HEK293 (cell line): ENCODE measurements around the gene ZCCHC17.

Experiments used
- CTCF ChIA-PET: fragments of 350-600 bp; formaldehyde crosslinking; extraction: SDS; loops from one replicate; lab custom pipeline; 2021; ENCODE audit warnings: antibody characterized with exemption; lab: Yijun Ruan, JAX
- POLR2A ChIA-PET: fragments of 300-600 bp; formaldehyde crosslinking; extraction: SDS; loops from one replicate; lab custom pipeline; 2020; ENCODE audit warnings: antibody characterized with exemption, inconsistent platforms; lab: Yijun Ruan, JAX
- H3K27ac ChIP-seq: fragments of 200-500 bp; sonication (Bioruptor generic); 2 replicates; pipeline ENCODE4 v1.5.1; 2014; ENCODE audit warnings: low read depth, low read length, control low read depth, inconsistent platforms; ENCODE audit errors: extremely low read depth
- H3K36me3 ChIP-seq, 2 experiments: fragments of 200-500 bp in 1 of 2; sonication (Bioruptor generic) in 1 of 2; 1 replicate in 1 of 2; 2 replicates in 1 of 2; pipeline ENCODE4 v1.5.1; 2014 to 2017; ENCODE audit warnings: inconsistent platforms in 2 of 2, low read length in 2 of 2; ENCODE audit not compliant: control insufficient read depth in 2 of 2, insufficient read depth in 1 of 2
- H3K4me1 ChIP-seq: fragments of 200-500 bp; sonication (Bioruptor generic); 2 replicates; pipeline ENCODE4 v1.5.1; 2014; ENCODE audit warnings: mild to moderate bottlenecking, low read length, inconsistent platforms; ENCODE audit not compliant: control insufficient read depth, insufficient read depth
- H3K4me3 ChIP-seq: 2 replicates; pipeline ENCODE4 v1.5.1; 2011; ENCODE audit warnings: low read depth, mild to moderate bottlenecking, control low read depth, low read length, moderate library complexity
- H3K9me3 ChIP-seq: fragments of 200-500 bp; sonication (Bioruptor generic); 2 replicates; pipeline ENCODE4 v1.5.1; 2014; ENCODE audit warnings: low read depth, low read length, inconsistent platforms; ENCODE audit not compliant: control insufficient read depth, insufficient read depth
- CTCF ChIP-seq: fragments of 450-650 bp; formaldehyde crosslinking; IDR thresholded peaks from 2 replicates; pipeline ENCODE4 v1.5.1; 2016; ENCODE audit warnings: missing biosample characterization, missing genetic modification characterization
- SP2 ChIP-seq: fragments of 450-650 bp; formaldehyde crosslinking; IDR thresholded peaks from 2 replicates; pipeline ENCODE4 v1.5.1; 2016; ENCODE audit warnings: missing biosample characterization, missing genetic modification characterization
- YY2 ChIP-seq: fragments of 450-650 bp; formaldehyde crosslinking; IDR thresholded peaks from 2 replicates; pipeline ENCODE4 v1.5.1; 2016; ENCODE audit warnings: missing biosample characterization, missing genetic modification characterization
- ZEB2 ChIP-seq: fragments of 450-650 bp; formaldehyde crosslinking; IDR thresholded peaks from 2 replicates; pipeline ENCODE4 v1.5.1; 2016; ENCODE audit warnings: missing biosample characterization, missing genetic modification characterization
- ZFHX2 ChIP-seq: fragments of 450-650 bp; formaldehyde crosslinking; conservative IDR thresholded peaks from 2 replicates; pipeline ENCODE4 v1.5.1; 2016; ENCODE audit warnings: missing biosample characterization, missing genetic modification characterization
- ZNF202 ChIP-seq: fragments of 450-650 bp; formaldehyde crosslinking; IDR thresholded peaks from 2 replicates; pipeline ENCODE4 v1.5.1; 2016; ENCODE audit warnings: missing biosample characterization, missing genetic modification characterization, borderline replicate concordance
- ZNF223 ChIP-seq: fragments of 450-650 bp; formaldehyde crosslinking; IDR thresholded peaks from 2 replicates; pipeline ENCODE4 v1.5.1; 2016; ENCODE audit warnings: missing biosample characterization, missing genetic modification characterization
- ZNF239 ChIP-seq: fragments of 450-650 bp; formaldehyde crosslinking; IDR thresholded peaks from 2 replicates; pipeline ENCODE4 v1.5.1; 2016; ENCODE audit warnings: missing biosample characterization, missing genetic modification characterization
- ZNF274 ChIP-seq, 2 experiments: fragments of 200-500 bp in 1 of 2; fragments of 450-650 bp in 1 of 2; sonication (Bioruptor generic) in 1 of 2; formaldehyde crosslinking in 1 of 2; IDR thresholded peaks; 2 replicates each; pipeline versions ENCODE4 v1.5.1 to v1.6.1; 2014 to 2016; ENCODE audit warnings: borderline replicate concordance in 1 of 2, inconsistent platforms in 1 of 2, low read length in 1 of 2, missing biosample characterization in 1 of 2, missing genetic modification characterization in 1 of 2
- ZNF335 ChIP-seq: fragments of 450-650 bp; formaldehyde crosslinking; conservative IDR thresholded peaks from 2 replicates; pipeline ENCODE4 v1.5.1; 2016; ENCODE audit warnings: missing biosample characterization, missing genetic modification characterization
- ZNF354C ChIP-seq: fragments of 450-650 bp; formaldehyde crosslinking; IDR thresholded peaks from 2 replicates; pipeline ENCODE4 v1.5.1; 2016; ENCODE audit warnings: missing biosample characterization, missing genetic modification characterization, low read depth, borderline replicate concordance
- ZNF513 ChIP-seq: fragments of 450-650 bp; IDR thresholded peaks from 2 replicates; pipeline ENCODE4 v1.5.1; 2018; ENCODE audit warnings: missing biosample characterization, missing genetic modification characterization
- ZNF514 ChIP-seq: fragments of 450-650 bp; formaldehyde crosslinking; IDR thresholded peaks from 2 replicates; pipeline ENCODE4 v1.5.1; 2016; ENCODE audit warnings: missing biosample characterization, missing genetic modification characterization
- ZNF560 ChIP-seq: fragments of 450-650 bp; formaldehyde crosslinking; IDR thresholded peaks from 2 replicates; pipeline ENCODE4 v1.5.1; 2017; ENCODE audit warnings: missing biosample characterization, missing genetic modification characterization, borderline replicate concordance
- ZNF623 ChIP-seq: fragments of 450-650 bp; formaldehyde crosslinking; IDR thresholded peaks from 2 replicates; pipeline ENCODE4 v1.5.1; 2016; ENCODE audit warnings: missing biosample characterization, missing genetic modification characterization
- ZNF624 ChIP-seq: fragments of 450-650 bp; formaldehyde crosslinking; IDR thresholded peaks from 2 replicates; pipeline ENCODE4 v1.5.1; 2017; ENCODE audit warnings: missing biosample characterization, missing genetic modification characterization
- ZNF654 ChIP-seq: fragments of 450-650 bp; formaldehyde crosslinking; IDR thresholded peaks from 2 replicates; pipeline ENCODE4 v1.5.1; 2016; ENCODE audit warnings: low read depth, missing biosample characterization, missing genetic modification characterization
- ZNF677 ChIP-seq: fragments of 450-650 bp; IDR thresholded peaks from 2 replicates; pipeline ENCODE4 v1.5.0; 2018; ENCODE audit warnings: missing biosample characterization, mild to moderate bottlenecking, missing genetic modification characterization, moderate library complexity
- ZXDB ChIP-seq: fragments of 450-650 bp; formaldehyde crosslinking; IDR thresholded peaks from 2 replicates; pipeline ENCODE4 v1.5.1; 2016; ENCODE audit warnings: missing biosample characterization, missing genetic modification characterization
- TF ChIP-seq, protein P1 (sequence below): fragments of 450-650 bp; formaldehyde crosslinking; conservative IDR thresholded peaks from 2 replicates; pipeline ENCODE4 v1.5.1; 2016; ENCODE audit warnings: low read depth, missing biosample characterization, missing genetic modification characterization

ZCCHC17 gene

GRCh38 chr1:31327381-31327780 is 30.5 kb downstream of the ZCCHC17 start:
- POLR2A ChIA-PET: no interaction called here

DNA sequence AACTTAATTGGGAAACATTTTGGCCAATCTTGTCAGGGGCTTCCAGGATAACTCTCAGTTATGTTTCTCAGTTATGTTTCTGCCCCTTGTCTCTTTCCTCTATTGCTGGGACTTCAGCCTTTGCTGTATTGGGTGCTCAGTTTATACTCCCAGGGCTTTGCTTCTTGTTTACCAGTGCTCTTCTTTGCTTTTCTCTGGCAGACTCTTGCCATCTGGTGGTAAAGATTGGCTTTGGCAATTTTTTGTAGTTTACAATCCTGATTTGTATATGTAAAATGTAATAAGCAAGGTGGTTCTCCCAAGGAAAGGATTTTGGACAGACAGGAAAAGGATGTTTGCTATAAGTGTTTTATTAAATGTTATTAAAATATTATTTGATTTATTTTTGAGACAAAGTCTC is 38.2 kb downstream of the ZCCHC17 start:
- Histone ChIP-seq H3K27ac (no peak overlapping the region), H3K9me3 (no peaks in the 10 kb centered on the region), H3K36me3 (peaks cover 14 to 25% of the 10 kb centered on the region in 2 experiments; a peak in 2 of 3 replicates), H3K4me1 (no peaks in the 10 kb centered on the region), H3K4me3 (no peak overlapping the region)
- POLR2A ChIA-PET: no interaction called here
- TF ChIP-seq CTCF (tag by site-specific recombination): peak; percentile 49; the same call in 1 of the 2 replicates
- no peak for TF ChIP-seq ZFHX2 (tag by site-specific recombination)
- TF ChIP-seq ZXDB: no peak
- TF ChIP-seq, protein P1, sequence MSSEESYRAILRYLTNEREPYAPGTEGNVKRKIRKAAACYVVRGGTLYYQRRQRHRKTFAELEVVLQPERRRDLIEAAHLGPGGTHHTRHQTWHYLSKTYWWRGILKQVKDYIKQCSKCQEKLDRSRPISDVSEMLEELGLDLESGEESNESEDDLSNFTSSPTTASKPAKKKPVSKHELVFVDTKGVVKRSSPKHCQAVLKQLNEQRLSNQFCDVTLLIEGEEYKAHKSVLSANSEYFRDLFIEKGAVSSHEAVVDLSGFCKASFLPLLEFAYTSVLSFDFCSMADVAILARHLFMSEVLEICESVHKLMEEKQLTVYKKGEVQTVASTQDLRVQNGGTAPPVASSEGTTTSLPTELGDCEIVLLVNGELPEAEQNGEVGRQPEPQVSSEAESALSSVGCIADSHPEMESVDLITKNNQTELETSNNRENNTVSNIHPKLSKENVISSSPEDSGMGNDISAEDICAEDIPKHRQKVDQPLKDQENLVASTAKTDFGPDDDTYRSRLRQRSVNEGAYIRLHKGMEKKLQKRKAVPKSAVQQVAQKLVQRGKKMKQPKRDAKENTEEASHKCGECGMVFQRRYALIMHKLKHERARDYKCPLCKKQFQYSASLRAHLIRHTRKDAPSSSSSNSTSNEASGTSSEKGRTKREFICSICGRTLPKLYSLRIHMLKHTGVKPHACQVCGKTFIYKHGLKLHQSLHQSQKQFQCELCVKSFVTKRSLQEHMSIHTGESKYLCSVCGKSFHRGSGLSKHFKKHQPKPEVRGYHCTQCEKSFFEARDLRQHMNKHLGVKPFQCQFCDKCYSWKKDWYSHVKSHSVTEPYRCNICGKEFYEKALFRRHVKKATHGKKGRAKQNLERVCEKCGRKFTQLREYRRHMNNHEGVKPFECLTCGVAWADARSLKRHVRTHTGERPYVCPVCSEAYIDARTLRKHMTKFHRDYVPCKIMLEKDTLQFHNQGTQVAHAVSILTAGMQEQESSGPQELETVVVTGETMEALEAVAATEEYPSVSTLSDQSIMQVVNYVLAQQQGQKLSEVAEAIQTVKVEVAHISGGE (tag by site-specific recombination): no peak
- no peak for TF ChIP-seq SP2
- no peak for TF ChIP-seq ZNF202 (tag by site-specific recombination)
- TF ChIP-seq ZNF514 (tag by site-specific recombination): no peak
- TF ChIP-seq ZNF274 (IDR thresholded peaks at IDR 0.05; ENCODE audit: low read length): no peak
- no peak for TF ChIP-seq ZNF274 (tag by site-specific recombination; IDR thresholded peaks at IDR 0.05; ENCODE audit: borderline replicate concordance)
- no peak for TF ChIP-seq ZNF513
- TF ChIP-seq ZNF654 (tag by site-specific recombination): peak; percentile 56
- no peak for TF ChIP-seq ZNF560 (tag by site-specific recombination)
- TF ChIP-seq ZNF223: no peak
- no peak for TF ChIP-seq ZNF239
- TF ChIP-seq ZNF354C (tag by site-specific recombination): no peak
- no peak for TF ChIP-seq ZNF623 (tag by site-specific recombination)
- CTCF ChIA-PET: interaction anchor here (0.9 to 1.6 kb wide), 5 partner anchors 12 to 154 kb away, joined by 3 to 11 read pairs (median 4); no protein-coding TSS in a partner anchor

More at GRCh38 chr1:31327381-31327780, 30.5 kb downstream of the ZCCHC17 start:
- H3K9me3 ChIP-seq: no peaks in the 10 kb centered on the region
- no peak overlapping the region for H3K4me3 ChIP-seq
- H3K27ac ChIP-seq: no peak overlapping the region
- H3K36me3 ChIP-seq: peaks cover 0 to 17% of the 10 kb centered on the region in 2 experiments; a peak in 1 of 3 replicates
- no peaks in the 10 kb centered on the region for H3K4me1 ChIP-seq
- CTCF ChIA-PET: interaction anchor here (1.1 kb wide), 1 partner anchor 144 kb away, joined by 5 read pairs; no protein-coding TSS in a partner anchor
- no peak for TF ChIP-seq ZNF677 (tag by site-specific recombination)
- no peak for TF ChIP-seq SP2
- no peak for TF ChIP-seq ZEB2 (tag by site-specific recombination)
- TF ChIP-seq ZNF335: no peak
- no peak for TF ChIP-seq ZNF624 (tag by site-specific recombination)
- TF ChIP-seq YY2 (tag by site-specific recombination): no peak
